OCI-LY3 (cell line): Measurements from ENCODE around the gene ADAMTS19.

Experiments used
- CTCF ChIP-seq: fragments of 200-600, 300-600 bp; sonication (generic); IDR thresholded peaks from 2 replicates; pipeline ENCODE4 v1.5.1; 2014; ENCODE audit warnings: antibody characterized with exemption, low read length, low read depth
- EZH2phosphoT487 ChIP-seq: fragments of 200-600 bp; shearing (Covaris generic); IDR thresholded peaks from 2 replicates; pipeline ENCODE4 v1.6.1; 2018; ENCODE audit warnings: antibody characterized with exemption, mixed run types, low read depth

GRCh38 chr5:129679671-129680070 is 219.6 kb downstream of the ADAMTS19 start:
- TF ChIP-seq EZH2phosphoT487 (no peak), CTCF (no peak)
